HG02678 (cell line): Measurements from ENCODE around the gene SRGAP2.
"Not testable (repeated sequence)": the region's sequence is repeated elsewhere in the genome, so short reads cannot be mapped to it uniquely, and the experiment has no call there.

Source experiments
- ATAC-seq: cut with Tn5 transposase; IDR thresholded peaks from one replicate; pipeline ENCODE4 v1.9.1; 2021; ENCODE audit warnings: mild to moderate bottlenecking, moderate library complexity; ENCODE audit not compliant: unreplicated experiment

Gene SRGAP2

DNA sequence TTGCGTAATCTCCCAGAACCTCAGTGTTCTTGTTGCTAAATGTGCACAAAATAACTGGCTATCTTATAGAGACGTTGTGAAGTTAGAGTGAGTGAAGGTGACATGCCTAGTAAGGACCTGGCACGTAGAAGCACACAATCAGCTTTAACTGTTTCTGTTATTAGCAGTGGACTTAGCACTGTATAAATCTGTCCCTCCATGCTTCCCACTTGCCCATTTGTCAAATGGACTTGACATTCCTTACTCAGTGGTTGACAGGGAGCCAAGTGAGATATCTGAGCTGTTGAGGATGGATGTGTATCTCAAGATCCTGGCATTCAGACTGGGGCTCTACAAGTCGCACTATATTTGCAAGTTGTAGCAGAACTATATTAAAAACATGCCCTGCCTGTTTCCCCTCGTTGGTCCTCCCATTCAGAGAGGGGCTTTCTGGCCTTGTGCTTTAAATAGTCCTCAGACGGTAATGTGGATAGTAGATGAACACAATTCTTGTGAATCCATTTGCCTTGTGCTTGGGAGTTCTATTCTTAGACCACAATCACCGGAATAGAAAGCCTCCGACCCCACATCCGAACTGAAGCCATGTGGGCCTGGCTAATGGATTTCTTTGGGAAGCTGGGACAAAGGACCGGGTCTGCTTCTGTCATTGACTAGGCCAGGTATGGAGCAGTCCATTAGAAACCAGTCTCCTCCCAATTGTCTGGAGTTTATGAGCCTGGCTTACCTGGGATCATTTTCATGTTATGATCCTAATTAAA is 43.0 kb downstream of the SRGAP2 start:
- not testable (repeated sequence) for ATAC-seq

DNA sequence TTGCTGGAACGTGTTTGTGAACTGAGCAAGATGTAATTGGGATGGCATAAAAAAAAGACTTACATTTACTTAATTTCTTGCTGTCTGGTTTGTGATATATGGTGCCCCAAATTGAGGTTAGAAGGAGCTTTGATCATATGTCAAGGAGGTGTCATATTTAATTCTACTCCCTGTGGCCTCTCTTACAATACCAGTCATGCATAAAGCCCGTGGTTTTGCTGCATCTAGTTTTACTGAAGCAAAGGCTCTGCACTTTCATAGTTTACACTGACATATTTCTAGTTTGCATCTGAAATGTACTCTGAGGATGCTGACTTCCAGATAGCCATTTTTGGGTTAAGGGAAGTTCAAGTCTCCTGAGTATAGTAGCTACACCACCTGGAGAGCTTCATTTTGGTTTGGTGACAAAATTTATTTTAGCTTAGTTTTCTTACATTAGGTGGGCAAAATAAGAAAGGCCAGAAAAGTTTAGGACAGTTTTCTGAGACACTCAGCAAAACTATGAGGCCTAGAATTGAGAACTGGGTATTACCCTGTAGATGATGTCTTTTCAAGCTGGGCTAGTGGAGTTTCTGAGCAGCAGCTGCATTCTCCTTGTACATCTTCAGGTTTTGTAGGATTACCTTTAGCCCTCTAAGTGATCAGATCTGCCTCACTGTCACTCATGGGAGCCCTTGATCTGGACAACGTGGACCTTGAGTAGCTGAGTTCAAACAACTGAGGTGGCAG is 47.8 kb downstream of the SRGAP2 start:
- ATAC-seq = peak; percentile 66

DNA sequence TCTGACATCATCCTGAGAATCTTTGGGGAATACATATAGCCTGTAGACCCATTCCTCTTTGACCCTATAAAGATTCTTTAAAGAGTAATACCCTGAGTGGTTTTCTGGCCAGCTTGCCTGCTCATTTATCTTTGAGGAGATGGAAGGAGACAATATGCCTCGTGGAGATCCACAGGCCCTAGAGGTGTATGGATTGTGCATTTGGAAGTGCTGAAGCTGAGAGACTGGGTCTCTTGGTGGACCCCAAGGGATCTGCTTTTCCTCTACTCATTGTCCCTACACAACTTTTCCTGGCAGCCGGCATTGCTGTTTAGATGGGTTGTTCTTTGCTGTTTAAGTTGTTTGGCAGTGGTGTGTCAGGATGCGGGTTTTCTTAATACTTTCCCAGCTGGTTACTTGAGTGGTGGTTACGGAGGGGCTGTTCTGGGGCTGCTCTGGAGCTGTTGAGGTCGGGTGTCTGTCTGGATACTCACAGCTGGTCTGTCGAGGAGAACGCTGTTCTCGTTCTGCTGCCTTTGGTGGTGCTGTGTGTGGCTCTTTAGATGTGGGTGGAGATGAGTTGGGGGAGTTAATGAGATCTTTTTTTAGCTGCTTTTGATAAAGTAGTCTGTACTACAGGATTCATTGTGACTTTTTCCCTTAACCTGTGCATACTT is 49.5 kb downstream of the SRGAP2 start:
- ATAC-seq = not testable (repeated sequence)
